HG03064 (cell line): ENCODE data around the gene GPRIN2.
"Not testable (repeated sequence)": the region's sequence is repeated elsewhere in the genome, so short reads cannot be mapped to it uniquely, and the experiment has no call there.

Source experiments
- ATAC-seq: cut with Tn5 transposase; IDR thresholded peaks from one replicate; pipeline ENCODE4 v1.9.1; 2021; ENCODE audit warnings: low read depth; ENCODE audit not compliant: unreplicated experiment

The GPRIN2 gene

DNA sequence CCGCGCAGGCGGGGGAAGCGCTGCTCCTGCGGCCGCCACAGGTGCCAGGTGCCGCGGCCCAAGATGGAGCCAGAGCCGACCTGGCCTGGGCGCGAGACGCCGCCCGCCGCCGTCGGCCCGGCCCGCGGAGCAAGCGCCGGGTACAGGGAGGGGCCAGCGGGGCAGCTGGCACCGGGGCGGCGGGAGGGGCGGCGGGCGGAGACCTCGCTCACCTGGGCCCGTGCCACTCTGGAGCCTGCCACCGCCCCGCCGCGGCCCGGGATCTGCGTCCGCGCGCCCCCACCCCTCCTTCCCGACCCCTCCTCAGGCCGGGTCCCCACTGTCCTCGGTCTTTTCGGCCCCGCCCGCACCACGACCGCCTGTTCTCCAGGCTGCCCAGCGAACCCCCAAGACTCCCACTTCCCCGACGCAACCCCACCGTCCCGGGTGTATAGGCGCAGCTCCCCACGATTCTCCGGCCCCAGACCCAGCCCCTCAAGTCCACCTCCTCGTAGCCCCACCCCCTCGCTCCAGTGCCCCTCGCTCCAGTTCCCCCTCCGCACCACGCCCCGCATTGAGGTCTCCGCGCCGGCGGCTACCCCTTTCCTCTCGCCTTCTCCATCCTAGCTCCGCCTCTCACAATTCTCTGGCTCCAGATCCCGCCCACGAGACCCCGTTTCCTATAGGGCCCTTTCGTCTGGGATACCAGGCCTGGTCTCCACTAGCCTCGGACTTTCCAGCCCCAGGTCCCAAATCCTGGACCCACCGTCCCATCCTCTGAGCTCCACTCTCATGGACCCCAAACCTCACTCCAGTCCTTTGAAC, at the start of gene GPRIN2:
Gene GPRIN2, minus strand, starts transcription at position 144 of the 804 bp plus-strand sequence. CDS start 5,922 bp downstream, outside the sequence.
- no peak for ATAC-seq

GRCh38 chr10:46600516-46600915, 44.1 kb upstream of the GPRIN2 start:
- ATAC-seq: peak; percentile 57

DNA sequence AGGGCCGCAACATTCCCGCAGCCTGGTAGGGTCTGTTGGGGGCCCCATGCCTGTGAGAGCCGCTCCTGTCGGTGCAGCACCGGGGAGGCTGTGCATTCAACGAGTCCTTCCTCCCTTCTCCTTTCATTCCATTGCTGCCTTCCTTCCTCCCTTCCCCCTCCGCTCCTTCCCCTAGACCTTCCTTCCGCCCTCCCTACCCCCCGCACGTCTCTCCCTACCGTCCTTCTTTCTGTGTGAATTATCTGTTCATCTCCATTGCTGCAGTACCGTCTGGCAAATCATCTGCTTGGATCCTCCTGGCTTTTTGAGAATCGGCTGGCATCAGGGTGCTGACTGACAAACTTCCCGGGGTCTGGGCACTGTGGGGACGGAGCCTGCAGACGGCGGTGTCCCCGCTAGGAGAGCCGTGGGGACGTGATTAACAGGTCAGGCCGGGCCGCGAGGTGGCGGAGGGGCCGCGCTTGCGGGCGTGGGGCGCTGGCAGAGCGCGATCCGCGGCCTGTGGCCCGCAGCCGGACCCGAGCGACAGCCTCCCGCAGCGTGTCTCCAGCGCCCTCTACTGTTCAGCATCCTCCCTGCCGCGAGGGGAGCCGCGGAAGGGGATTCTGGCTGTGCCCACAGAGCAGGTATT, 41.3 kb upstream of the GPRIN2 start:
- ATAC-seq: peak; percentile 56

DNA sequence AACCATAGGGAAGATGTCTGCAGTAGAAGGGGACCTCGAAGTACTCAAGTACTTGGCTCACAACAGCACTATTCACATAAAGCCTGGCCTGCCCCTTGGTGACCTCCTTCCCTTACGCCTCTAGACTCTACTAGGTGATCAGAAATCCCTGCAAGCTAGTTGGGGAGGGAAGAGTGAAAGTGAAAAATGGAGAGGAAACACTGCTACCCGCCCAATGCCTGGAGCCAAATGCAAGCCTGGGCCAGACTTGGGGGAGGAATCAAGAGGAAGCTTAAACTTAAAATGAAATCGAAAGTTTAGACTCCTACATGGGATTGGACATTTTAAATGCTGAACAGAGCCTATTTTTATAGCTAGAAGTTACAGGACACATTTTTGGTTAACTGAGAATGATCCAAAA, 40.1 kb upstream of the GPRIN2 start:
- not testable (repeated sequence) for ATAC-seq

GRCh38 chr10:46594453-46595063, 38.1 kb upstream of the GPRIN2 start:
- ATAC-seq: not testable (repeated sequence)

DNA sequence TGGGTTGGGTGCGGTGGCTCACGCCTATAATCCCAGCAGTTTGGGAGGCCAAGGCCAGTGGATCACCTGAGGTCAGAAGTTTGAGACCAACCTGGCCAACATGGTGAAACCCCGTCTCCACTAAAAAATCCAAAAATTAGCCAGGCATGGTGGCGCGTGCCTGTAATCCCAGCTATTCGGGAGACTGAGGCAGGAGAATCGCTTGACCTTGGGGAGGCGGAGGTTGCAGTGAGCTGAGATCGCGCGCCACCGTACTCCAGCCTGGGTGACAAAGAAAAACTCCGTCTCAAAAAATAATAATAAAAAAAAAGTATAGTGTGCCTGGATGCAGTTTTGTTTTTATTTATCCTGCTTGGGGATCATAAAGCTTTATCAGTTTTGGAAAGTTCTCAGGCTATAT, 36.8 kb upstream of the GPRIN2 start:
- not testable (repeated sequence) for ATAC-seq

DNA sequence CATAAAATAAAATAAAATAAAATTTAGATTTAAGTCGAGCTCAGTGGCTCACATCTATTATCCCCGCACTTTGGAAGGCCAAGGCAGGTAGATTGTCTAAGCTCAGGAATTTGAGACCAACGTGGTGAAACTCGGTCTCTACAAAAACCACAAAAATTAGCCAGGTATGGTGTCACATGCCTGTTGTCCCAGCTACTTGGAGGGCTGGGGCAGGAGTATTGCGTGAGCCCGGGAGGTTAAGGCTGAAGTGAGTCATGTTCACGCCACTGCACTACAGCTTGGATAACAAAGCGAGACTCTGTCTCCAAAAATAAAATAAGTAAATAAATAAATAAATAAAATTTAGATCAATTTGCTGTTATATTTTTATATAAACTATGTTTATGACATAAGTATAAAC, 34.6 kb upstream of the GPRIN2 start:
- ATAC-seq: not testable (repeated sequence)

- ATAC-seq: not testable (repeated sequence)
Measured at GRCh38 chr10:46589589-46589988, 33.1 kb upstream of the GPRIN2 start.

DNA sequence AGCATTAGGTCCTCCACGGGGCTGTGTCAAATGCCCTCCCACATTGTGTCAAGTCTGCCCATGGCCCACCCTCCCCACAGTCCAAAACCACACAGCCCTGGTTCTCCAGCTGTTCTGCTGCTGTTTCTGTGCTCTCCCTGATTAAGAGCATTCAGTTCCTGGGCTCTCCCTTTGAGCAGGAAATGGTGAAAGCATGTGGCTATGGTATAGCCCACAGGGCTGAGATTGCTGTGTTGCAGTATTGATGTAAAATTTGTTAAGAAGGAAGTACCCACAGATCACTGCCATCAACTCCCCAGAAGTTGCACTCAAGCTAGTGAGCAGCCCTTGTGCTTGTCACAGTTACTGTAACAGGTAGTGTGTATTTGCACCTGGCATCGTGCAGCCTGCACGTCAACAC, 31.8 kb upstream of the GPRIN2 start:
- ATAC-seq: not testable (repeated sequence)

GRCh38 chr10:46587546-46587945, 31.1 kb upstream of the GPRIN2 start:
- not testable (repeated sequence) for ATAC-seq

DNA sequence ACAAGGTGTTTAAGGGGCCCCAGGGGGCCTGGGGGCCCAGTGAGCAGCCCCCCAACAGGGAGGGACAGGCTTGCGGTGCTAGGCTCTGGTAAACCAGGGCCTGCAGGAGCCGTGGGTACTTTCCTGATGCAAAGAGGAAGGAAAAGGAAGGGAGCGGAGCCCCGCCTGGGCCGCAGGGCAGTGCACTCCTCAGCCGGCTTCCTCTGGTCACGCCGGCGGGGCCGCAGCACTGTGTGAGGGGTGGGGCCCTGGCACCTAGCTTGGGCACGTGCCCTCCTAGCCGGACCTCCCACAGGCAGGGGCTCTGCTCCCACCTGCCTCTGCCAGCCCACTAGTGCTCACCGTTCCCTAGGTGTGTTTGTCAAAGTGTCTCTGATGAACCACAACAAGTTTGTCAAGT, 28.8 kb upstream of the GPRIN2 start:
- not testable (repeated sequence) for ATAC-seq

DNA sequence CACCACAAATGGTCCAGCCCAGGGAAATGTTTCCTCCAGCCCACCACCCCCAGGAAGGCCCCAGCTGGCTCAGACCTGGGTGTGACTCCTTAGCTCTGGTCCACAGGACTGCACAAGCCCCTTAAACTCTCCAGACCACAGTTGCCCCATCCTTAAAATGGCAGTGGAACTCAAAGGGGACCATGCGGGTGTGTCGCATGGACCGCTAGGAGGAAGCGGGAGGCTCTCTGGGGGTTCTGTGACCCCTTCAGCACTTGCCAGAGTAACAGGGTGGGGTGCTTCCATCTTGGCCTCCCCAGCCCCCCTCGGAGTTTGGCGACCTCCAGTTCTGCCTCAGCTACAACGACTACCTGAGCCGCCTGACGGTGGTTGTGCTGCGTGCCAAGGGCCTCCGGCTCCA, 27.7 kb upstream of the GPRIN2 start:
- ATAC-seq: not testable (repeated sequence)

GRCh38 chr10:46582568-46582967, 26.1 kb upstream of the GPRIN2 start:
- ATAC-seq: not testable (repeated sequence)

- ATAC-seq: not testable (repeated sequence)
Measured at GRCh38 chr10:46581997-46582396, 25.5 kb upstream of the GPRIN2 start.

DNA sequence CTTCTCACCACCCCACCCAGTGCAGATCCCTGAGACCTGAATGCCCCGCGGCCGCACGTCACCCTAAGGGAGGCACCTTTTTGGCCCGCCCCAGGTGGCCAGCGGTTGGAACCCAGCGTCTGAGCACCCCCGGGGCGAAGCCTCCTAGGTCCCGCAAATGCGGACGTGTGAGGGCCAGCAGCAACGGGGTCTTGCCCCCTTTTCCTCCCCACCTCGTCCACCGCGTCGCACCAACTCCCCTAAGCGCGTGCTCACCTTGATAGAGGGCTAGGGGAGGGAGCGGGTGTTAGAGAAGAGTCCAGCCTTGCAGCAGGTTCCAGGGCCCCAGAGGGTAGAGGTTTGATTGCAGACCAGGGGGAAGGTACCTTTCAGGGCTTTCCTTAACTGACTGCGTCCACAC, 22.9 kb upstream of the GPRIN2 start:
- not testable (repeated sequence) for ATAC-seq

- not testable (repeated sequence) for ATAC-seq
Measured at GRCh38 chr10:46578474-46579178, 22.2 kb upstream of the GPRIN2 start, which contains the start of gene SYT15. TSS of gene SYT15 (plus strand) at chr10:46579128. CDS start at chr10:46579169, 41 bp downstream.

GRCh38 chr10:46577624-46578473, 21.4 kb upstream of the GPRIN2 start:
- ATAC-seq: not testable (repeated sequence)

GRCh38 chr10:46573884-46574283, 17.4 kb upstream of the GPRIN2 start:
- not testable (repeated sequence) for ATAC-seq

- ATAC-seq: not testable (repeated sequence)
Measured at GRCh38 chr10:46573314-46573713, 16.9 kb upstream of the GPRIN2 start.

GRCh38 chr10:46572765-46573164, 16.3 kb upstream of the GPRIN2 start:
- not testable (repeated sequence) for ATAC-seq
